Smooth muscle cell (in vitro differentiated cells): Measurements from ENCODE around the gene RFFL. TPM values are rescaled to one million over a fixed set of nuclear protein-coding genes. Genes with fewer than 3 reads are reported as not detected.

ENCODE experiments used
- DNase-seq: peaks from one replicate; lab custom pipeline; 2025; ENCODE audit not compliant: unreplicated experiment; lab: John Stamatoyannopoulos, UW
- H2AFZ ChIP-seq: fragments of 200-600 bp; sonication (generic); 2 replicates; pipeline ENCODE4 v1.6.0; 2016; ENCODE audit warnings: antibody characterized with exemption, low read depth, mild to moderate bottlenecking
- H3F3A ChIP-seq: fragments of 200-600 bp; sonication (generic); 2 replicates; pipeline ENCODE4 v1.6.0; 2017; ENCODE audit warnings: antibody characterized with exemption, low read depth
- H3K27ac ChIP-seq: fragments of 200-600 bp; sonication (generic); 2 replicates; pipeline ENCODE4 v1.5.1; 2016; ENCODE audit warnings: low read depth, mild to moderate bottlenecking
- H3K27me3 ChIP-seq: fragments of 200-600 bp; sonication (generic); 2 replicates; pipeline ENCODE4 v1.6.1; 2016; ENCODE audit warnings: low read depth, mild to moderate bottlenecking
- H3K36me3 ChIP-seq: fragments of 200-600 bp; sonication (generic); 2 replicates; pipeline ENCODE4 v1.5.1; 2016; ENCODE audit warnings: low read depth
- H3K4me1 ChIP-seq: fragments of 200-600 bp; sonication (generic); 2 replicates; pipeline ENCODE4 v1.5.1; 2016; ENCODE audit warnings: low read depth
- H3K4me2 ChIP-seq: fragments of 200-600 bp; sonication (generic); 2 replicates; pipeline ENCODE4 v1.6.0; 2016; ENCODE audit warnings: mild to moderate bottlenecking
- H3K4me3 ChIP-seq: fragments of 200-600 bp; sonication (generic); 2 replicates; pipeline ENCODE4 v1.5.1; 2016; ENCODE audit warnings: mild to moderate bottlenecking
- H3K79me2 ChIP-seq: fragments of 200-600 bp; sonication (generic); 2 replicates; pipeline ENCODE4 v1.6.0; 2016; ENCODE audit warnings: low read depth, mild to moderate bottlenecking
- H3K9ac ChIP-seq: fragments of 200-600 bp; sonication (generic); 2 replicates; pipeline ENCODE4 v1.6.0; 2016; ENCODE audit warnings: low read depth
- H3K9me3 ChIP-seq: fragments of 200-600 bp; sonication (generic); replicated peaks from 2 replicates; pipeline ENCODE4 v1.5.1; 2016; ENCODE audit warnings: low read depth
- H4K20me1 ChIP-seq: fragments of 200-600 bp; sonication (generic); 2 replicates; pipeline ENCODE4 v1.6.0; 2016; ENCODE audit warnings: low read depth
- CTCF ChIP-seq: fragments of 200-600 bp; sonication (generic); IDR thresholded peaks from 2 replicates; pipeline ENCODE4 v1.5.1; 2017; ENCODE audit warnings: borderline replicate concordance, mild to moderate bottlenecking, antibody characterized with exemption; ENCODE audit not compliant: insufficient read depth, poor library complexity, severe bottlenecking
- whole genome bisulfite sequencing: methylation state at CpG from one replicate; pipeline ENCODE4 v1.1.7; 2016; ENCODE audit warnings: low lambda C conversion rate; 5-methylcytosine and 5-hydroxymethylcytosine counted together
- polyA plus RNA-seq: library from polyadenylated mRNA; unstranded; fragments of >200 nt; fragmentation: Nextera tagmentation; extraction: Ambion mirVana; gene quantifications from 2 replicates; pipeline ENCODE4 v1.2.1, GENCODE V29; 2016
- total RNA-seq: library from RNA; depleted of rRNA; stranded (reverse); fragments of >200 nt; gene quantifications from 2 replicates; pipeline ENCODE4 v1.2.3, GENCODE V29; 2014

RFFL gene
- total and polyA plus RNA-seq, 2 experiments from 2014 or later = 7.0 to 7.1 TPM

- Histone ChIP-seq H3K27ac (no peak overlapping the region), H3F3A (no peaks in the 10 kb centered on the region), H3K79me2 (peaks cover 26% of the 10 kb centered on the region)
Measured at GRCh38 chr17:35073991-35074627, 10.6 kb upstream of the RFFL start.

GRCh38 chr17:35073183-35073790 is 9.8 kb upstream of the RFFL start:
- WGBS = 85% methylated on average over 3 of the region's 3 CpGs
- Histone ChIP-seq H3K79me2 (peaks cover 18% of the 10 kb centered on the region), H3K27ac (no peak overlapping the region), H3K4me1 (no peaks in the 10 kb centered on the region), H3K9ac (no peak overlapping the region), H2AFZ (no peak overlapping the region), H3F3A (no peaks in the 10 kb centered on the region), H4K20me1 (peaks cover 86% of the 10 kb centered on the region), H3K9me3 (no peaks in the 10 kb centered on the region), H3K4me2 (no peak overlapping the region), H3K27me3 (no peaks in the 10 kb centered on the region), H3K36me3 (no peaks in the 10 kb centered on the region), H3K4me3 (no peak overlapping the region)
- TF ChIP-seq CTCF = no peak
- no peak for DNase-seq

More at GRCh38 chr17:35073991-35074627, 10.6 kb upstream of the RFFL start:
- H2AFZ ChIP-seq = no peak overlapping the region
- no peaks in the 10 kb centered on the region for H3K4me1 ChIP-seq
- no peak overlapping the region for H3K9ac ChIP-seq
- no peak overlapping the region for H3K4me3 ChIP-seq
- no peaks in the 10 kb centered on the region for H3K9me3 ChIP-seq
- H3K36me3 ChIP-seq = no peaks in the 10 kb centered on the region
- no peak for TF ChIP-seq CTCF
- H3K27me3 ChIP-seq = no peaks in the 10 kb centered on the region
- H4K20me1 ChIP-seq = peaks cover 91% of the 10 kb centered on the region
- no peak for DNase-seq
- WGBS = 80% methylated on average over 5 of the region's 5 CpGs
- H3K4me2 ChIP-seq = no peak overlapping the region

GRCh38 chr17:35069311-35069710 is 5.8 kb upstream of the RFFL start:
- WGBS = 82% methylated on average over 2 of the region's 2 CpGs
- Histone ChIP-seq H4K20me1 (peaks cover 54% of the 10 kb centered on the region), H3K4me1 (peaks cover 4% of the 10 kb centered on the region), H3K79me2 (peaks cover 23% of the 10 kb centered on the region), H3K4me3 (no peak overlapping the region), H2AFZ (no peak overlapping the region), H3K4me2 (no peak overlapping the region), H3K27me3 (no peaks in the 10 kb centered on the region), H3K9me3 (no peaks in the 10 kb centered on the region), H3F3A (peaks cover 8% of the 10 kb centered on the region), H3K27ac (no peak overlapping the region), H3K9ac (no peak overlapping the region), H3K36me3 (no peaks in the 10 kb centered on the region)
- no peak for TF ChIP-seq CTCF
- no peak for DNase-seq

GRCh38 chr17:35068249-35068648 is 4.7 kb upstream of the RFFL start:
- Histone ChIP-seq H3K4me3 (no peak overlapping the region), H3K9me3 (no peaks in the 10 kb centered on the region)

More at GRCh38 chr17:35068249-35068648, 4.7 kb upstream of the RFFL start:
- H3F3A ChIP-seq = peaks cover 14% of the 10 kb centered on the region
- no peaks in the 10 kb centered on the region for H3K27me3 ChIP-seq
- no peak overlapping the region for H3K9ac ChIP-seq
- TF ChIP-seq CTCF = no peak
- no peak overlapping the region for H3K27ac ChIP-seq
- WGBS = 98% methylated on average over 2 of the region's 2 CpGs
- H4K20me1 ChIP-seq = peaks cover 49% of the 10 kb centered on the region
- no peak overlapping the region for H2AFZ ChIP-seq
- peaks cover 10% of the 10 kb centered on the region for H3K4me1 ChIP-seq
- no peaks in the 10 kb centered on the region for H3K36me3 ChIP-seq
- no peak overlapping the region for H3K4me2 ChIP-seq
- peaks cover 23% of the 10 kb centered on the region for H3K79me2 ChIP-seq
- no peak for DNase-seq
